WI38 (cell line): ENCODE results near the gene SH3GLB1.
"Not testable (repeated sequence)": the region's sequence is repeated elsewhere in the genome, so short reads cannot be mapped to it uniquely, and the experiment has no call there.

Experiments used
- H3K4me3 ChIP-seq: 2 replicates; pipeline ENCODE4 v1.5.1; 2011; ENCODE audit warnings: low read depth, mild to moderate bottlenecking, control low read depth, low read length
- CTCF ChIP-seq: IDR thresholded peaks from 2 replicates; pipeline ENCODE4 v1.5.1; 2012; ENCODE audit warnings: low read depth, mild to moderate bottlenecking, control low read depth, low read length

The SH3GLB1 gene

GRCh38 chr1:86701731-86702130 is 2.6 kb upstream of the SH3GLB1 start:
- no peak overlapping the region for H3K4me3 ChIP-seq
- TF ChIP-seq CTCF = no peak

GRCh38 chr1:86702954-86703494 is 1.4 kb upstream of the SH3GLB1 start:
- H3K4me3 ChIP-seq = not testable (repeated sequence)

GRCh38 chr1:86703696-86704457 is 499 bp upstream of the SH3GLB1 start:
- H3K4me3 ChIP-seq = peak overlapping the region; percentile 90
- TF ChIP-seq CTCF = no peak

GRCh38 chr1:86704972-86705664 is 742 bp downstream of the SH3GLB1 start:
- H3K4me3 ChIP-seq = peak overlapping the region; percentile 90
- TF ChIP-seq CTCF = no peak

DNA sequence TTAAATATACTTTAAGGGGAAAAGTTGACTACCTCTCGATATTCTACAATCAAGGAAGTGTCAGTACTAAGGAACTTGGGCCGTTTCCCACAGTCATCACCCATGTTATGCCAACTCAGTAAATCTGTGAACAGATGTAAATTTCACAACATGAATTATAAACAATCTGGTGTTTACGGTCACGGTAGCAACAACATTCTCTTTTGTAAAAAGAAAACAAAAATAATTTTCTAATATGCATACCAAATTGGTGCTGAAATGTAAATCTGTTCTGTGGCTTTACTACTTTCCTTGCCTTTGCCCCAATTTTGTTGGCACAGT is 1.2 kb downstream of the SH3GLB1 start:
- H3K4me3 ChIP-seq = peak overlapping the region; percentile 90
- TF ChIP-seq CTCF = no peak

- peak overlapping the region; percentile 90 for H3K4me3 ChIP-seq
- TF ChIP-seq CTCF = no peak
Measured at GRCh38 chr1:86706018-86706635, 1.8 kb downstream of the SH3GLB1 start.

- no peak for TF ChIP-seq CTCF
- no peak overlapping the region for H3K4me3 ChIP-seq
Measured at GRCh38 chr1:86708920-86709319, 4.5 kb downstream of the SH3GLB1 start.
